SU-DHL-6 (cell line): ENCODE measurements around the gene SCARF1.

ENCODE experiments used
- H2AFZ ChIP-seq: fragments of 200-600 bp; sonication (generic); 2 replicates; pipeline ENCODE4 v1.6.1; 2014; ENCODE audit warnings: low read depth, mild to moderate bottlenecking, moderate library complexity, mixed read lengths, antibody characterized with exemption, low read length; ENCODE audit not compliant: severe bottlenecking
- H3F3A ChIP-seq: fragments of 200-600 bp; shearing (Covaris generic); 2 replicates; pipeline ENCODE4 v1.6.0; 2016; ENCODE audit warnings: antibody characterized with exemption, mild to moderate bottlenecking; ENCODE audit not compliant: insufficient read depth
- H3K27ac ChIP-seq: fragments of 200-600 bp; sonication (generic); 2 replicates; pipeline ENCODE4 v1.5.1; 2016; ENCODE audit warnings: low read depth, mild to moderate bottlenecking, low read length, moderate library complexity, mixed read lengths
- H3K27me3 ChIP-seq: fragments of 200-600 bp; sonication (generic), shearing (Covaris generic); 2 replicates; pipeline ENCODE4 v1.6.0; 2014; ENCODE audit warnings: mild to moderate bottlenecking, low read length
- H3K36me3 ChIP-seq: fragments of 200-600 bp; sonication (generic); 2 replicates; pipeline ENCODE4 v1.6.1; 2014; ENCODE audit warnings: mild to moderate bottlenecking, low read length, mixed read lengths
- H3K4me2 ChIP-seq: fragments of 300-600, 200-600 bp; shearing (Covaris generic), sonication (generic); 2 replicates; pipeline ENCODE4 v1.6.0; 2014; ENCODE audit warnings: low read length, low read depth, mild to moderate bottlenecking; ENCODE audit not compliant: poor library complexity, severe bottlenecking
- H3K4me3 ChIP-seq: fragments of 200-600 bp; sonication (generic); 2 replicates; pipeline ENCODE4 v1.5.1; 2014; ENCODE audit warnings: antibody characterized with exemption, low read length, mild to moderate bottlenecking, mixed read lengths; ENCODE audit not compliant: insufficient read depth, poor library complexity, severe bottlenecking
- H3K79me2 ChIP-seq: fragments of 200-600 bp; sonication (generic); 2 replicates; pipeline ENCODE4 v1.6.1; 2014; ENCODE audit warnings: mild to moderate bottlenecking, low read length, moderate library complexity; ENCODE audit not compliant: insufficient read depth
- H3K9ac ChIP-seq: fragments of 200-600 bp; sonication (generic); 2 replicates; pipeline ENCODE4 v1.7.0; 2014; ENCODE audit warnings: mild to moderate bottlenecking, low read length
- H3K9me2 ChIP-seq: fragments of 200-600 bp; sonication (generic); replicated peaks from 2 replicates; pipeline ENCODE4 v1.6.1; 2014; ENCODE audit warnings: low read length; ENCODE audit not compliant: insufficient read depth
- H3K9me3 ChIP-seq: fragments of 200-600 bp; sonication (generic); 2 replicates; pipeline ENCODE4 v1.6.1; 2014; ENCODE audit warnings: low read length, mixed read lengths; ENCODE audit not compliant: insufficient read depth
- H4K20me1 ChIP-seq: fragments of 200-600 bp; sonication (generic); 2 replicates; pipeline ENCODE4 v1.6.1; 2014; ENCODE audit warnings: low read depth, mild to moderate bottlenecking, antibody characterized with exemption, low read length, moderate library complexity, mixed read lengths
- CTCF ChIP-seq: fragments of 200-600 bp; sonication (generic); IDR thresholded peaks from one replicate; pipeline ENCODE4 v1.5.1; 2017; ENCODE audit warnings: antibody characterized with exemption, mild to moderate bottlenecking, low read length, moderate library complexity; ENCODE audit not compliant: insufficient read depth, poor library complexity, severe bottlenecking
- EZH2phosphoT487 ChIP-seq: fragments of 200-600 bp; sonication (generic), shearing (Covaris generic); conservative IDR thresholded peaks from 2 replicates; pipeline ENCODE4 v1.6.1; 2018; ENCODE audit warnings: mild to moderate bottlenecking, antibody characterized with exemption, low read length, moderate library complexity, mixed read lengths

The SCARF1 gene

GRCh38 chr17:1635675-1636465, 9.7 kb downstream of the SCARF1 start:
- no peak overlapping the region for H3K4me3 ChIP-seq
- no peak overlapping the region for H3K4me2 ChIP-seq
- no peaks in the 10 kb centered on the region for H3K79me2 ChIP-seq
- TF ChIP-seq CTCF = no peak
- no peak for TF ChIP-seq EZH2phosphoT487
- H3K9me3 ChIP-seq = no peaks in the 10 kb centered on the region
- no peaks in the 10 kb centered on the region for H3K36me3 ChIP-seq
- H3F3A ChIP-seq = no peaks in the 10 kb centered on the region
- no peak overlapping the region for H3K27ac ChIP-seq
- no peaks in the 10 kb centered on the region for H4K20me1 ChIP-seq
- no peaks in the 10 kb centered on the region for H3K9me2 ChIP-seq
- H3K27me3 ChIP-seq = no peaks in the 10 kb centered on the region
- H2AFZ ChIP-seq = no peak overlapping the region
- H3K9ac ChIP-seq = no peak overlapping the region

- Histone ChIP-seq H3K4me3 (no peak overlapping the region), H3K79me2 (no peaks in the 10 kb centered on the region), H3K9ac (no peak overlapping the region), H3K4me2 (no peak overlapping the region), H3K27ac (no peak overlapping the region), H3F3A (no peaks in the 10 kb centered on the region), H3K36me3 (no peaks in the 10 kb centered on the region), H3K9me3 (no peaks in the 10 kb centered on the region), H3K27me3 (no peaks in the 10 kb centered on the region), H3K9me2 (no peaks in the 10 kb centered on the region), H4K20me1 (no peaks in the 10 kb centered on the region), H2AFZ (no peak overlapping the region)
- no peak for TF ChIP-seq CTCF
- no peak for TF ChIP-seq EZH2phosphoT487
Observed at GRCh38 chr17:1634841-1635650, 10.5 kb downstream of the SCARF1 start.

- TF ChIP-seq CTCF = no peak
- no peak for TF ChIP-seq EZH2phosphoT487
- Histone ChIP-seq H3K9me2 (no peaks in the 10 kb centered on the region), H3K4me3 (no peak overlapping the region), H3K4me2 (no peak overlapping the region), H2AFZ (no peak overlapping the region), H3K9me3 (no peaks in the 10 kb centered on the region), H3K27ac (no peak overlapping the region), H4K20me1 (no peaks in the 10 kb centered on the region), H3K36me3 (no peaks in the 10 kb centered on the region), H3F3A (peaks cover 15% of the 10 kb centered on the region), H3K9ac (no peak overlapping the region), H3K27me3 (no peaks in the 10 kb centered on the region), H3K79me2 (peaks cover 20% of the 10 kb centered on the region)
Observed at GRCh38 chr17:1630662-1631061, 14.9 kb downstream of the SCARF1 start.
